ENCODE results near the gene SIPA1L3.
A peak's percentile ranks its signal among the peaks of the same experiment; 100 is the strongest.

DNA sequence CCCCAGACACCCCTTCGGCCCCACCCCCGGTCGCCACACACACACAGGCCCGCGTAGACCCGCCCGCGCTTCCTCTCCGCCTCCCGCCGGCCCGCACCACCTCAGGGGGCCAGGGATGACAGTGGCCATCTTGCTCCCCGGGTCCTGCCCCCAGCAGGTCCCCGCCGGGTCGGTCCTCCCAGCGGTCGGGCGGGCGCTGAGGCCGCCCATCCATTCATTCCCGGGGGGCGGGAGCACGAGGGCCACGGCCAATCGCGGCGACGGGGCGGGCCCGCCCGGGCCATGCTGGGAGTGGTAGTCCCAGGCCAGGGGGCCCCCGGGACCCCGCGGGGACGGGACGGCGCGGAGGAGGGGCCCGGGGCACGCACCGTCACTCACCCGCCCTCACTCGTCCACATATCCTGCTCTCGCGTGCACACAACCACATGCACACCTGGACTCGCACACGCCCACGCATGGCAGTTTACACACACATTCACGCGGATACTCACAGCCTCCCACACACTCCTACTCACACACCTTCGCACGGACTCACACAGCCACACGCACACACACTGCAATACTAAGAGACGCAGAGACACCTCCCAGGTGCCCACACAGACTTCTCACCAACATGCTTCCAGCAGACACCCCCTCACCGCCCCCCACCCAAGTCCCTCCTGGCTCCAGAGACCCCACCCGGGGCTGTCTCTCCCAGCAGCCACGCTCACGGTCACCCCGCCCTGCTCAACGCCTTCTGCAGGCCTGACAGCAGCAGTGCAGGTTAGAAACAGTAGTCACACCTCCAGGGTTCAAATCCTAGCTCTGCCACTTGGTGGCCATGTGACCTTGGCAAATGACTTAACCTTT is 317.2 kb downstream of the SIPA1L3 start, which contains the start of gene DPF1:
- no peak for TF ChIP-seq RCOR1 (IDR thresholded peaks at IDR 0.05; ENCODE audit: low read length)
- peak; percentile 52; the same call in 1 of the 2 replicates for TF ChIP-seq TAF1 (IDR thresholded peaks at IDR 0.05; ENCODE audit: borderline replicate concordance, low read depth, low read length)
- peak; percentile 28 for TF ChIP-seq CTCF (IDR thresholded peaks at IDR 0.05)
- TF ChIP-seq MAX (IDR thresholded peaks at IDR 0.05; ENCODE audit: low read depth) = peak; percentile 64; the same call in 1 of the 2 replicates
- TF ChIP-seq GATA2 (CRISPR knock-in tag; IDR thresholded peaks at IDR 0.05) = no peak
- TF ChIP-seq JUND (IDR thresholded peaks at IDR 0.05) = no peak
- TF ChIP-seq REST (IDR thresholded peaks at IDR 0.05; ENCODE audit: low read depth, low read length) = no peak

Data from SK-N-SH (cell line).